Fibroblast of gingiva (primary cell): Measurements from ENCODE around the gene OR51G1.
A peak's percentile ranks its signal among the peaks of the same experiment; 100 is the strongest.
"Not testable (repeated sequence)": the region's sequence is repeated elsewhere in the genome, so short reads cannot be mapped to it uniquely, and the experiment has no call there.

ENCODE experiments used
- DNase-seq: peaks from one replicate; pipeline ENCODE4 v3.0.0-alpha.2; 2011; ENCODE audit warnings: low read depth

OR51G1 gene, protein sequence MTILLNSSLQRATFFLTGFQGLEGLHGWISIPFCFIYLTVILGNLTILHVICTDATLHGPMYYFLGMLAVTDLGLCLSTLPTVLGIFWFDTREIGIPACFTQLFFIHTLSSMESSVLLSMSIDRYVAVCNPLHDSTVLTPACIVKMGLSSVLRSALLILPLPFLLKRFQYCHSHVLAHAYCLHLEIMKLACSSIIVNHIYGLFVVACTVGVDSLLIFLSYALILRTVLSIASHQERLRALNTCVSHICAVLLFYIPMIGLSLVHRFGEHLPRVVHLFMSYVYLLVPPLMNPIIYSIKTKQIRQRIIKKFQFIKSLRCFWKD

DNA sequence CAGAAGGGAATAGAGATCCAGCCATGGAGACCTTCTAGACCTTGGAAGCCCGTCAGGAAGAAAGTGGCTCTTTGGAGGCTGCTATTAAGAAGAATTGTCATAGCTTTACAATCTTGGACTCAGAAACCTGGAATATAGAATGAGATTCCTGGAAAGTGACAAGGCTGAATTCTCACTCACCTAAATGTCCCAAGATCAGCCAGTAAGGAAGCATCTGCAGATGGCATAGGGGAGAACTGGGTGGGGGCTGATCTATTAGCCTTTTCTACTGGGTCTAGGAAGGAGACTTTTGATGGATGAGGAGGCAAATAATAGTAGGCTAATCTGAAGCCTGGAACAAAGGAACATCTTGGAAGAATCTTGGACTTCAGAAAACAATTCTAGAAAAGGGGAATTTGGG lies at the start of gene OR51G1:
Gene OR51G1 (minus strand): TSS at position 101 of the 400 bp plus-strand sequence. CDS start 0 bp downstream, at position 101.
- no peak for DNase-seq

DNA sequence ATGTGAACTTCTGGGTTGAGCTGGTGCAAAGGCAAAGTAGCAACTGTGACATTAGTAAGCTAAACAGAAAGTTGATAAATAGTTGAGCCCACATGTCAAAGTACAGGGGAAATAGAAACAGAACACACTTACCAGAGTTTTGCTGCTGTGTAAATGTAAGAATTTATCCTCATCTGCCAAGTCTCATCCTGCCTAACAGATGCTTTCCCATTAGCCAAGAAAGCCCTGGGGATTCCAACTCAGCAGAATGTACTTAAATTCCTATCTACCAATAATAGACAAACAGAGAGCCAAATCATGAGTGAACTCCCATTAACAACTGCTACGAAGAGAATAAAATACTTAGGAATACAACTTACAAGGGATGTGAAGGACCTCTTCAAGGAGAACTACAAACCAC lies 38.7 kb upstream of the OR51G1 start:
- DNase-seq: no peak

DNA sequence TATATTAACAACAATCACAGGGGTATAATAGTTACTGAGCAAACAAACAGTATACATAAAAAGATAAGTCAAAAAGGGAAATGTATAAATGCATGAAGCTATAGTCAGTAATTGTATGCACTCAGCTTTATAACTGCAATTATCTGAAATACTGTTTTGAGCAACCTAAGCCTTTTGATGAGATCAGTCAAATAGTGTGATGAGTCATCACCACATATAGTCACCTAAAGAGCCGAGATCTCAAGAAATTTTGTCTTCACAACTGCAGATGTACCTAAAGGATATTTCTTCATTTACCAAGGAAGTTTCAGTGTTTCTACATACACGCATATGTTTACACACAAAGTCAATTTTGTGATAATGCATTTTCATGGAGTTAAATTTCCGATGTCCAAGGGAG lies 36.7 kb upstream of the OR51G1 start:
- DNase-seq: no peak

DNA sequence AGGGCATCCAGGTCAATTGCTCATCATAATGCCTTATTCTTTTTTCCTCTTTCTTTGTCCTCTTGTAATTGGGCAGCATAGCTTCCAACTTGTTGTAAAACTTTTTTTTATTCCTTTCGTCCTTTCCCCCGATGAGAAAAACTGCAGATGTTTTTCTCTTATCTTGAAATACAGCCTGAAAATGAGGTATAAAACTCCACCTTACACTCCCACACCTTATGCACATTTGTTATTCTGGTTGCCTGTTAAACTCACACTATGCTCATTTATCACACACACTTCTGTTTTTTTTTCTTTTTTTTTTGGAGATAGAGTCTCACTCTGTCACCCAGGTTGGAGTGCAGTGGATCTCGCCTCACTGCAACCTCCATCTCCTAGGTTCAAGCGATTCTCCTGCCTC lies 33.3 kb upstream of the OR51G1 start:
- no peak for DNase-seq

DNA sequence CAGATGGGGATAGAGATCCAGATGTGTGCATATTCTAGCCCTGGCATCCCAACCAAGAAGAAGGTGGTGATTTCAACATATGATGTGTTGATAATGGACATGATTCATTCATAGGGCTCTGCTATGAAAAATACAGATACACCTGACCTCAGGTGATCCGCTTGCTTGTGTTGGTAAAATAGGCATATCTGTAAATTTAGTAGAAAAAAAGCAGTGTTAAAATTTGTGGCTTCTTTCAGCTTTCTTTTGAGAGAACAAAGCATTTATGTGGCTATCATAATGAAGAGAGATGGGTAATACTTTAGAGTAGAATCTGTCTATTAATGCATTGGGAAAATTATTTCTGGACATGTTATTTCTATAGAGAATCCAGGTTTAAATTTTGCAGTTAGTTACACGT lies 31.5 kb upstream of the OR51G1 start, which contains the start of gene OR51A2:
Gene OR51A2 (minus strand): TSS at position 101 of the 400 bp plus-strand sequence. CDS start 0 bp downstream, at position 101.
- not testable (repeated sequence) for DNase-seq

DNA sequence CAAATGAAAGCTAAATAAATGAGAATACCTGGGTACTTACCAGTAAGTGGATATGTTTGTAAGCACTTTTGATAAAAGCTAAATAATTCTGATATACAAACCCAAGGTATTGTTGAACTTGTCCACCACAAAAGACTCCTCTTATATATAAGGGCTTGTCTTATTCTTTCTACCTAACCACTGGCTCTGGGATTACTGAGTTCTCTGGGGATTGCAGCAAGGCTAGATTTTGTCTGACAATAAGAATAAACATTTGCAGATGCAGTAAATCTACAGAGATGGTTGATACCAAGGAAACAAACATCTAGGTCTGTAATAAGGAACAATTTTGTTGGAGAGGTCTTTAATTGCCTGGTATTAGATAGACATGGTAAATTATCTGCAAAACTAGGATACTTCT lies 23.4 kb upstream of the OR51G1 start, which contains the start of gene OR51A4:
Gene OR51A4 (minus strand): TSS at position 101 of the 400 bp plus-strand sequence. CDS start 505 bp downstream, outside the sequence.
- no peak for DNase-seq

DNA sequence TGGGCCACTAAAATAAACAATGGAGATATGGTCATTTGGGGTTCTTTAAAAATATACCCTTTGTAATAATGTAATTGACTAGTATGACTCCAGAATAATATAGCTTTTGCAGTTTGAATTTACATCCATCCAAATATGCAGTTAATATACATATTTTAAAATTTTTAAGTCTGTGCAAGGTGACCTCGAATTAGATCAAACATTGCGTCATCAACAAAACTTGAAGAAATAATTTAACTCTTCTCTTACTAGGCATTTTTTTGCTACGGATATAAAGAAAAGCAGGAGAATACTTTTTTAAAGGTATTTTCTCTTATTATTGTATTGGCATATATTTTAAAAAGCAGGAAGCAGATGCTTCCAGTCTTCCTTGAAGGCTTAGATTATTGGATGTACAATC lies 12.6 kb upstream of the OR51G1 start:
- DNase-seq: no peak

DNA sequence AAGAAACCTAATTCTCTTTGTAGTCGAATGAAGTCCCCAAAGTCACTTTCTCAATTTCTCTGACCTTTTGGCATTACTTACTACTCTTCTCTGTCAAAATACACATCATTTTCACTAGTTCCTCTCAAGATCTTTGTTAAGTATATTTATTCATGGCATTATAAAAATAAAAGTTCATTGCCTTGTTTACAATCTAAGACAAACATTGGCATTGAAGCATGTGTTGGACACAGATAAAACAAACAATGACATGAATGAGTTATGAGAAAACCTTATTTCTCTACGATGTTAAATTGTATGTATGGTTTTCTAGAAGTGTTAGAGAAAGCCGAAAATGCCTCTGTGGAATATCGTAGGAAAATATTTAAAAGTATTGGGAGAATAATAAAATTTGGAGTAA lies 8.6 kb upstream of the OR51G1 start:
- no peak for DNase-seq

DNA sequence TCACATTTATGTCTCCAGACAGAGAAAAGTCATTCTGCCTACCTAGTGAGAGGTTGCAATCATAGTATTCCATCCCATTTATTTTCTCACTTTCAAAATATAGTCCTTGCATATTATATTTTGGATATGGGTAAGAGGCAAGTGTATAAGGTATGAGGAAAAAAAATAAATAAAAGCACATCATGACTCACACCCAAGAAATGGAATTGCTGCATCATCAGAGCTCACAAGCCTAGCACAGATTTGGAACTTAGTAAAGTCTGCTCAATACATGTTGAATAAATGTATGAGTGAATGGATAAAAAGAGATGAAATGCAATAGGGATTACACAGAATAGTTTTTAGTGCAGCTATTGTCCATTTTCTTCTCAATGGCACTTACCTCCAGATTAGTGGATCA lies 2.5 kb upstream of the OR51G1 start:
- no peak for DNase-seq

DNA sequence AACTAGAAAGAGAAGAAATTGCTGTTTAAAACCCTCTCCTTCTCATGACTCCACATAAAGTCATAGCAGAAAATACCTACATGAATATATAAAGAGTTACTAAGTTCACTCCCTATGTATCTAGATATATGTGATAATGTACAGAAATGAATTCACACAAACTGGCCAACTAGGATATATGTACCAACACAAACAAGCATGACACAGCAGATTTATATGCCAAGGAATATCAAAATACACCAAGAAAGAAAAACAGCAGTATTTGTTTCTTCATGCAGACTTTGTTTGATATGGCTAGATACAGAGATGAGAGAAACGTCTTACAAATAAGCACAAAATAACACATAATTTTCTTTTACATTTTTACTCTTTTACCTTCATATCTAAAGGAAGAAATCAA lies 1.8 kb downstream of the OR51G1 start:
- DNase-seq: no peak

DNA sequence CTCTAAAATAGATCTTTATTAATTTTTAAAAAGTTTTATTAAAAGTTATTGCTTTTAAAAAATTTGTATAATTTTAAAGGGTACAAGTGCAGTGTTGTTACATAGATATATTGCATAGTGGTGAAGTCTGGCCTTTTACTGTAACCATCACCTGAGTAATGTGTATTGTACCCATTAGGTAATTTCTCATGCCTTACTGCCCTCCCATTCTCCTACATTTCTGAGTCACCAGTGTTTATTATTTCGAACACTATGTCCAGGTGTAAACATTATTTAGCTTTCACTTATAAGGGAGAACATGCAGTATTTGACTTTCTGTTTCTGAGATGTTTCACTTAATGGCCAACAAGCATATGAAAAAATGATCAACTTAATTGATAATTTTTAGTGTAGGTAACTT lies 2.3 kb downstream of the OR51G1 start:
- DNase-seq: no peak

DNA sequence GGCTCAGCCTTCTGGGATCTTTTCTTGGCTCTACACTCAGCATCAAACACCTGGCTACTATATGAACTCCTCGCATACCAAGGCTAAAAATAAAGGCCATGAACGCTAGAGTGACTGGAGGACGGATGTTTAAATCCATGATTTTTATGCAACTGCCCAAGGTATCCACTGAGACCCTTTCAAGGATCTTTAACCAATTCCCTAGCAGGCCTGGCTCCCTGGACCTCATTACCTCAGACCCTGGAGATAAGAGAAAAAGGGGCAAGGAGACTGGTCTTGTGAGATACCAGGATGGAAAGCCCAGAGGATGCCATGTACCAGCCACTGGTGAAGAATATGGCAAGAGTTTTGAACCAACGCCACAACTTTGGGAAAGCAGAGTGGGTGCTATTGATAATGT lies 4.9 kb downstream of the OR51G1 start, which contains the start of gene OR51G2:
Gene OR51G2 (minus strand): TSS at position 101 of the 400 bp plus-strand sequence. CDS start 3,687 bp downstream, outside the sequence.
- DNase-seq: no peak

DNA sequence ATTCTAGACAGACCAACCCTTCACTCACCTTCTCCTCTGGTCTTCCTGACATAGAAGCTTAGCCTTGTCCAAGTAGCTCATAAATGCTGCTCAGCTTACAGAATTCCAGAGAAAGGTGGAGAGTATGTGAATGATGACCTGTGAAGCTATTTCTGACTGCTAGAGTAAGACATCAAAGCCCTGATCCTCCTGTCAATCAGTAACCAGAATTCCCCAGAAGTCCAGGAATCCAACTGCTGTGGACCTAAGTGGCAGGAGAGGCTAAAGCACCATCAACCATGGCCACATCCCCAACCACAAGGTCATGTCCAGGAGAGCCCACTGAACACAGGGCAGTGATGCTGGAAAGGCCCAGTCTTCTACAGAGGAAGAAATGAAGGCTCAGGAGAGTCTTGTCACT lies 7.6 kb downstream of the OR51G1 start:
- no peak for DNase-seq

DNA sequence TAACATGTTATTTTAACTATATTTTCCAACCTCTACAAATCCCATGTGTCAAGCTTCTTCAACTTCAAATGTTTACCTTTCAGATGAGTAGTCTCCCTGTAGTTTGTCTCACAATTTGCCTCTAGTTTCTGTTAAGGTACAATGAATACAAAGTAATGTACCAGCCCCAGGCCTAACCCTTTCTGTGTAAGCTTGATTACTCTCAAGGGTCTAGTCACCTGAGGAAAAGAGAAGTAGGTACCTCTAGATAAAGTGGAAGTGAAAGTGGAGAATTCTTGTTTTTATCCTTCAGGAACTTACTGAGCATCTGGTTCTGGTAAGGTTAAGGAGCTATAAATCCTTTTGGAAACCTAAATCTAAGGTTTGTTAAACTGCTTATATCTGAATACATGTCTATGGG lies 20.7 kb downstream of the OR51G1 start, which contains the start of gene OR51A7:
Gene OR51A7 (plus strand): TSS at position 300 of the 400 bp plus-strand sequence. CDS start 3,587 bp downstream, outside the sequence.
- DNase-seq: no peak

DNA sequence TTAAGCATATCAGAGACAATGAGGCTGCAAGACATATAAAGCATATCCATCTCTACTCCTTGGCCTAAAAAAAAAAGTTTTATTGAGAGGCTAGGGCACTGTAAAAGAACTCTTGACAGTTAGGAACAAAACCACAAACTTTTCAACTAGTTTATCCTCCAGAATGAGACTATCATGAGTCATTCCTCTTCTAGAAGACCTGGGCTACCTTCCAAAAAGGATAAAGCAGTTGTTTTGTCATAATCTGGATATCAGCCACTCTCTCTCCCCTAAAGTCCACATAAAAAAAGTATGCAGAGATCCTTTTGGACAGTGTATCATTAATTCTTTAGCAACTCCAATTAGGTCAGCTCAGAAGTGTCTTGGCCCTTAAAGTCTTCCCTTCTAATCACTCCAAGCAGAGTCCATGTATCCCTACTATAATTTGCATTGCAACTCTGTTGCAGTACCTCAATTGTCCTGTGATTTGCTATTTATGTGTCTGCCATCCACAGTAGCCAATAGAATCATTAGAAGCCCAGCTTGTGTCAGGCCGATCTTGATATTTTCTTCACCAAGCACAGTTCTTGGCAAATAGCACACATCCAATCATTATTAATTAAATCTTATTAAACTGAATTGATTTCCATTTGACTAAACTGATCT lies 32.0 kb downstream of the OR51G1 start:
- peak; percentile 42 for DNase-seq

DNA sequence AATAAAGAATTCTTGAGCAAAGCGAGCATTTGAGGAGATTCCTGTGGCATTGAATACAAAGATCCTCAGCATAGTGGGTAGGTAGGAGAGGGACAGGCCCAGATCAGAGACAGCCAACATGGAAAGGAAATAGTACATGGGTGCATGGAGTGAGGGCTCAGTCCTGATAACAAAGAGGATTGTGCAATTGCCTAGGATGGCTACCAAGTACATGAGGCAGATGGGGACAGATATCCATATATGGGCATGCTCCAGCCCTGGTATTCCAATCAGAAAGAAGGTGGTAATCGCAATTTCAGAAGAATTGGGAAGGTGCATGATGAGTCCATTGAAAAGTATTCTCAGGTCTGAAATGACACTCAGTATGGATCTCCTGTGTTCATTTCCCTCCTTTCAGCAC lies 33.9 kb downstream of the OR51G1 start:
- DNase-seq: no peak

DNA sequence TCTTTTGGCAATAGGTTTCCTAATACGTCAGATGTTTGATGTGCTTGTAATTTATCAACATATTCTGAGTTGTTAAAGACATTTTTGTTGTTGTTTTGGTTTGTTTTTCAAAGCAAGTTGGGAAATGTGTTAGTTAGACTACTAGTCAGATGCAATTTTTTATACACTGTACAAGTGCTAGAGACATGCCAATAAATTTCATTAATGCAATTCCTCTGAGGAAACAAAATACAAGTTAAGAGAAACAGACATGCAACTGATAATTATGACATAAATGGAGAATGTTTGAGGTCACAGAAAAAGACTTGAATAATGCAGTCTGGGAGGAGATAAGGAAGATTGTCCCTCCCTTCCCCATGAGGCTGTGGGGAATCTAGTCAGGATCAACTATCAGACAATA lies 36.5 kb downstream of the OR51G1 start:
- no peak for DNase-seq

DNA sequence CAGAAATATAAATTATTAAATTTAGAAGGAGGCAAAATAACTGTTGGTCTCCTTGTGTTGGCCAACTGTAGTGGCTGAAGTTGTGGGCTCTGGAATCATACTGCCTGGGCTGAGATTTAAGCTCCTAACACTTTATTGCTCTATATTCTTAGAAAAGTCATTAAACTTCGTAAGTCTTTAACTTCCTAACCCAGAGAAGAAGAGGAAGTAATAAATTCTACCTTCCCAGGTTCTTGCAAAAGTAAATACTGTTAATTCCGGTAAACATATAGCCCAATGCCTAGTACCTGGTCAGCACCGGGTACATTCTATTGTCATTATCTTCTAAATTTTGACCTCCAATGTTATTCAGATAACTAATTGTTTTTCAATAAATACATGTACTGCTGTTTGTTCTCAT lies 38.0 kb downstream of the OR51G1 start:
- DNase-seq: no peak

DNA sequence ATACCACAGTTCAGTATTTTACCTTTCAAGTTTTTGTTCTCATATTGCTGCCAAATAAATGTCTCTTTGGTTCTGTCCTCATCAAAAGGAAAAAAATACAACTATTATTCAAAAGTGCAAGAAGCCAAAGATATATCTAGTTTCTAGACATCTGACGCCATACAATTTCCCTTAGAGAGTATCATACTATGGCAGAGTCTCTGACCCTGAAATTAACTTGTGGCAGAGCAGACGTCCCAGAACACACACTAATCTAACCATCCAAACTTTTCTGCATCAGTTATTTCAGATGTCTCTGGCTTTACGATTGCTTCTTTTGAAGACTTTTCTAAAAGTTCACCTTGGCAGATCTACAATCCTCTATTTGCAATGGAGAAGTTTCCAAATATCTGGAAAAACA lies 39.8 kb downstream of the OR51G1 start:
- DNase-seq: no peak

DNA sequence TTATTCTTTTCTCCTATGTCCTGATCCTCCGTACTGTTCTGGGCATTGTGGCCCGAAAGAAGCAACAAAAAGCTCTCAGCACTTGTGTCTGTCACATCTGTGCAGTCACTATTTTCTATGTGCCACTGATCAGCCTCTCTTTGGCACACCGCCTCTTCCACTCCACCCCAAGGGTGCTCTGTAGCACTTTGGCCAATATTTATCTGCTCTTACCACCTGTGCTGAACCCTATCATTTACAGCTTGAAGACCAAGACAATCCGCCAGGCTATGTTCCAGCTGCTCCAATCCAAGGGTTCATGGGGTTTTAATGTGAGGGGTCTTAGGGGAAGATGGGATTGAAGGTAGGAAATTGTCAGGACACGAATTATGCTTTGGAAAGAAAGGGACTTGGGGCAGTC lies 41.6 kb downstream of the OR51G1 start:
- no peak for DNase-seq

DNA sequence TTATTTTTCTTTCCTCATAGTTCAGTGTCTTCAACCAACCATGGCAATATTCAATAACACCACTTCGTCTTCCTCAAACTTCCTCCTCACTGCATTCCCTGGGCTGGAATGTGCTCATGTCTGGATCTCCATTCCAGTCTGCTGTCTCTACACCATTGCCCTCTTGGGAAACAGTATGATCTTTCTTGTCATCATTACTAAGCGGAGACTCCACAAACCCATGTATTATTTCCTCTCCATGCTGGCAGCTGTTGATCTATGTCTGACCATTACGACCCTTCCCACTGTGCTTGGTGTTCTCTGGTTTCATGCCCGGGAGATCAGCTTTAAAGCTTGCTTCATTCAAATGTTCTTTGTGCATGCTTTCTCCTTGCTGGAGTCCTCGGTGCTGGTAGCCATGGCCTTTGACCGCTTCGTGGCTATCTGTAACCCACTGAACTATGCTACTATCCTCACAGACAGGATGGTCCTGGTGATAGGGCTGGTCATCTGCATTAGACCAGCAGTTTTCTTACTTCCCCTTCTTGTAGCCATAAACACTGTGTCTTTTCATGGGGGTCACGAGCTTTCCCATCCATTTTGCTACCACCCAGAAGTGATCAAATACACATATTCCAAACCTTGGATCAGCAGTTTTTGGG lies 42.2 kb downstream of the OR51G1 start, which contains the start of gene OR51T1:
Gene OR51T1 (plus strand): TSS at position 41 of the 641 bp plus-strand sequence. CDS start 0 bp downstream, at position 41.
- DNase-seq: no peak

DNA sequence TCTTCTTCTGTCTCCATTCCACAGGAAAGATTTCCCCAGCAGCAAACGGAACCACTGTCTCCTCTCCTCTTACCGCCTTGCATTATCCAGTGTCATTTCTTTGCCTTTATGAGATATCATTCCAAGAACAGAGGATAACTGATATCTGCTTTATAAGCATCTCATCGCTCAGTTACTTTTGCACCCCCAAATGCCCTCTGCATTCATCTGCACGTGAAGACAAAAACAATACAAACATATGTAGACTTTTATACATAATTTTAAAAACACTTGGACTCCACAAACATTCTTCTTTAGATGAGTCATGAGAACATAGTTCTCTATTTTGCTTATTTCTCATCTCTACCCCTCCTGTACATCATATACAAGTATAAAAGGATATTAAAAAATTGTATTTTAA lies 43.0 kb downstream of the OR51G1 start:
- no peak for DNase-seq
